B cell (primary cell): Measurements from ENCODE around the gene GNE. TPM values are rescaled to one million over a fixed set of nuclear protein-coding genes. Genes with fewer than 3 reads are reported as not detected.

Experiments
- ATAC-seq: fragments of 200-7000 bp; cut with Tn5 transposase; one replicate; pipeline ENCODE4 v1.10.0; 2021; ENCODE audit warnings: low read depth, mild to moderate bottlenecking, moderate number of reproducible peaks, moderate library complexity
- CTCF ChIA-PET: fragments of 350-600 bp; sonication (Branson Sonifier 250); formaldehyde crosslinking; loops from one replicate; lab custom pipeline; 2021; ENCODE audit warnings: antibody characterized with exemption, inconsistent platforms; lab: Charles Lee
- POLR2A ChIA-PET: fragments of 350-600 bp; sonication (Branson Sonifier 250); formaldehyde crosslinking; loops from one replicate; lab custom pipeline; 2021; ENCODE audit warnings: antibody characterized with exemption; lab: Charles Lee
- DNase-seq: peaks from one replicate; pipeline ENCODE4 v3.0.0; 2013
- H2AFZ ChIP-seq: 2 replicates; pipeline ENCODE4 v1.6.1; 2012; ENCODE audit warnings: mild to moderate bottlenecking, low read depth, low read length; ENCODE audit not compliant: insufficient read depth, poor library complexity, severe bottlenecking
- H3K27ac ChIP-seq, 2 donors: 1 replicate in 1 of 2; 2 replicates in 1 of 2; pipeline ENCODE4 v1.5.1; 2012 to 2013; ENCODE audit warnings: low read length in 2 of 2, mild to moderate bottlenecking in 2 of 2, moderate library complexity in 1 of 2
- H3K27me3 ChIP-seq, 4 experiments: fragments of 200-600 bp in 1 of 4; sonication (generic) in 1 of 4; replicated peaks in 1 of 4; 1 replicate in 2 of 4; 2 replicates in 2 of 4; pipeline versions ENCODE4 v1.6.1 to v1.7.0; 2013 to 2016; ENCODE audit warnings: low read length in 3 of 4, mild to moderate bottlenecking in 2 of 4, mixed read lengths in 1 of 4, moderate library complexity in 1 of 4; ENCODE audit not compliant: insufficient read depth in 4 of 4, control insufficient read depth in 3 of 4; ENCODE audit errors: control extremely low read depth in 1 of 4
- H3K36me3 ChIP-seq, 2 experiments: replicated peaks in 1 of 2; 1 replicate in 1 of 2; 2 replicates in 1 of 2; pipeline versions ENCODE4 v1.6.1 to v1.7.1; 2013; ENCODE audit warnings: low read length in 1 of 2; ENCODE audit not compliant: insufficient read depth in 2 of 2, control insufficient read depth in 1 of 2; ENCODE audit errors: control extremely low read depth in 1 of 2, extremely low read depth in 1 of 2
- H3K4me1 ChIP-seq, 2 donors: fragments of 200-600 bp in 1 of 2; sonication (generic) in 1 of 2; 1 replicate in 1 of 2; 2 replicates in 1 of 2; pipeline versions ENCODE4 v1.5.1 to v1.6.1; 2013 to 2017; ENCODE audit warnings: low read length in 2 of 2; ENCODE audit not compliant: control insufficient read depth in 2 of 2, insufficient read depth in 2 of 2
- H3K4me2 ChIP-seq: replicated peaks from 2 replicates; pipeline ENCODE3; 2012; ENCODE audit warnings: mild to moderate bottlenecking, low read depth, low read length; ENCODE audit not compliant: poor library complexity, severe bottlenecking
- H3K4me3 ChIP-seq, 5 experiments: fragments of 200-600 bp in 1 of 5; sonication (generic) in 1 of 5; 1 replicate in 3 of 5; 2 replicates in 2 of 5; pipeline versions ENCODE4 v1.5.1 to v1.7.0; 2011 to 2016; ENCODE audit warnings: low read length in 4 of 5, mild to moderate bottlenecking in 4 of 5, low read depth in 2 of 5, control low read depth in 1 of 5, moderate library complexity in 1 of 5; ENCODE audit not compliant: insufficient read depth in 1 of 5; ENCODE audit errors: control extremely low read depth in 1 of 5, extremely low read depth in 1 of 5
- H3K79me2 ChIP-seq: fragments of 200-600 bp; sonication (generic); one replicate; pipeline ENCODE4 v1.6.0; 2016; ENCODE audit warnings: low read length; ENCODE audit not compliant: control insufficient read depth, insufficient read depth
- H3K9ac ChIP-seq: fragments of 200-600 bp; sonication (generic); 2 replicates; pipeline ENCODE4 v1.6.1; 2017; ENCODE audit warnings: mild to moderate bottlenecking, low read length, moderate library complexity
- H3K9me3 ChIP-seq, 3 donors: one replicate each; pipeline versions ENCODE4 v1.6.1 to v1.7.1; 2013; ENCODE audit warnings: low read length in 2 of 3; ENCODE audit not compliant: control insufficient read depth in 2 of 3, insufficient read depth in 1 of 3; ENCODE audit errors: control extremely low read depth in 1 of 3
- H4K20me1 ChIP-seq: 2 replicates; pipeline ENCODE4 v1.6.0; 2012; ENCODE audit warnings: mild to moderate bottlenecking, low read length; ENCODE audit not compliant: insufficient read depth, control insufficient read depth, poor library complexity, severe bottlenecking
- H3K27ac Mint-ChIP-seq: one replicate; pipeline ENCODE4 v1.8.0; 2021; ENCODE audit warnings: mixed read lengths
- H3K27me3 Mint-ChIP-seq: one replicate; pipeline ENCODE4 v1.8.0; 2021; ENCODE audit warnings: mixed read lengths
- H3K4me1 Mint-ChIP-seq: one replicate; pipeline ENCODE4 v1.8.0; 2021; ENCODE audit warnings: mixed read lengths
- H3K4me3 Mint-ChIP-seq: one replicate; pipeline ENCODE4 v1.8.0; 2021; ENCODE audit warnings: mixed read lengths
- H3K9me3 Mint-ChIP-seq: one replicate; pipeline ENCODE4 v1.8.0; 2022; ENCODE audit warnings: mixed read lengths; ENCODE audit not compliant: insufficient read depth
- CTCF ChIP-seq: fragments of 200-600 bp; IDR thresholded peaks from one replicate; pipeline ENCODE4 v1.8.0; 2022; ENCODE audit warnings: antibody characterized with exemption, mild to moderate bottlenecking
- EZH2 ChIP-seq: IDR thresholded peaks from 2 replicates; pipeline ENCODE4 v1.6.1; 2012; ENCODE audit warnings: borderline replicate concordance, low read depth, mild to moderate bottlenecking, moderate library complexity, low read length; ENCODE audit not compliant: insufficient read depth, poor library complexity, severe bottlenecking
- WGBS: methylation state at CpG from one replicate; pipeline ENCODE4 v1.1.5; 2013; ENCODE audit warnings: missing lambda C conversion rate; ENCODE audit not compliant: insufficient coverage; 5-methylcytosine and 5-hydroxymethylcytosine counted together
- intact Hi-C: fragments of 100-400 bp; cut with micrococcal nuclease; formaldehyde crosslinking; loops from one replicate; pipeline ENCODE4 v1.10.0; 2022
- polyA plus RNA-seq: library from polyadenylated mRNA; depleted of rRNA; stranded (reverse); fragments of >200 nt; gene quantifications from 2 replicates; pipeline ENCODE4 v1.2.3, GENCODE V29; 2012
- total RNA-seq, 2 donors: library from RNA; stranded (reverse); fragments of 120-200 nt in 1 of 2; gene quantifications; 1 replicate in 1 of 2; 2 replicates in 1 of 2; pipeline versions ENCODE4 v1.2.3 to v1.2.4, GENCODE V29; 2013 to 2022

The GNE gene
- total and polyA plus RNA-seq, 2 donors (not counting 1 experiment from before 2014, with no cell fraction given), result 8.3 to 20.6 TPM

- Mint-ChIP-seq H3K4me1 (no peaks in the 10 kb centered on the region), H3K27ac (no peak overlapping the region), H3K27me3 (no peaks in the 10 kb centered on the region), H3K9me3 (no peaks in the 10 kb centered on the region), H3K4me3 (no peak overlapping the region)
- H3K36me3 ChIP-seq, result no peaks in the 10 kb centered on the region
- no peak overlapping the region for H2AFZ ChIP-seq
- ATAC-seq (no peak), DNase-seq (no peak)
- no peak overlapping the region for H3K9ac ChIP-seq
- no peaks in the 10 kb centered on the region for H3K79me2 ChIP-seq
- no peaks in the 10 kb centered on the region for H4K20me1 ChIP-seq
- no peak overlapping the region for H3K4me3 ChIP-seq
- TF ChIP-seq CTCF (no peak), EZH2 (no peak)
- POLR2A ChIA-PET, result no interaction called here
- H3K27me3 ChIP-seq, result no peaks in the 10 kb centered on the region
- no peaks in the 10 kb centered on the region for H3K4me1 ChIP-seq
- no peaks in the 10 kb centered on the region for H3K9me3 ChIP-seq
- no peak overlapping the region for H3K27ac ChIP-seq
- CTCF ChIA-PET, result interaction anchor here (1.0 kb wide), 1 partner anchor 61 kb away, joined by 3 read pairs; no protein-coding TSS in a partner anchor
- H3K4me2 ChIP-seq, result no peak overlapping the region
- no CpG with 5 or more reads among the region's 3 CpGs for WGBS
- intact Hi-C loops, result no loop called here
Observed at GRCh38 chr9:36268007-36268427, 9.8 kb upstream of the GNE start.

GRCh38 chr9:36264896-36265295 lies 6.6 kb upstream of the GNE start:
- Histone ChIP-seq H3K9me3 (no peaks in the 10 kb centered on the region), H2AFZ (no peak overlapping the region), H3K4me2 (no peak overlapping the region), H4K20me1 (no peaks in the 10 kb centered on the region), H3K4me3 (no peak overlapping the region), H3K27ac (no peak overlapping the region), H3K9ac (no peak overlapping the region), H3K79me2 (no peaks in the 10 kb centered on the region), H3K36me3 (no peaks in the 10 kb centered on the region), H3K27me3 (no peaks in the 10 kb centered on the region), H3K4me1 (no peaks in the 10 kb centered on the region)
- no peak for ATAC-seq
- no peak overlapping the region for H3K27ac Mint-ChIP-seq
- H3K4me1 Mint-ChIP-seq, result peaks cover under 1% of the 10 kb centered on the region
- H3K4me3 Mint-ChIP-seq, result no peak overlapping the region
- CTCF ChIA-PET, result interaction anchor here (1.2 to 1.5 kb wide), 2 partner anchors 15 kb away, joined by 3 to 4 read pairs; no protein-coding TSS in a partner anchor
- no peak for DNase-seq
- WGBS, result 98% methylated on average over 21 of the region's 22 CpGs
- intact Hi-C loops, result no loop called here
- no peak for TF ChIP-seq CTCF
- no peak for TF ChIP-seq EZH2
- H3K9me3 Mint-ChIP-seq, result no peaks in the 10 kb centered on the region
- POLR2A ChIA-PET, result no interaction called here
- H3K27me3 Mint-ChIP-seq, result no peaks in the 10 kb centered on the region
